ENCODE data around the gene PTBP1. TPM values are rescaled to one million over a fixed set of nuclear protein-coding genes. Genes with fewer than 3 reads are reported as not detected.
A peak's percentile ranks its signal among the peaks of the same experiment; 100 is the strongest.

The PTBP1 gene
- total and polyA plus RNA-seq, 9 of the 15 experiments (the other 6 are each of a cell fraction or from before 2014, with no cell fraction given), result 14.0 to 759 (median 234) TPM

- Histone ChIP-seq H3K4me2 (ENCODE audit: insufficient read depth, low read length) (no peak overlapping the region), H3K9me3 (replicated peaks; ENCODE audit: control insufficient read depth, insufficient read depth, low read depth, low read length) (no peaks in the 10 kb centered on the region), H3K27ac (ENCODE audit: extremely low read depth, low read depth, low read length) (no peak overlapping the region), H3K9ac (ENCODE audit: insufficient read depth in 1 of 2, low read depth in 2 of 2, low read length in 2 of 2) (no peak overlapping the region), H3K4me1 (replicated peaks in 1 of 2; ENCODE audit: control insufficient read depth in 2 of 2, insufficient read depth in 2 of 2, low read length in 2 of 2) (peaks cover 15 to 70% of the 10 kb centered on the region in 2 experiments), H3K27me3 (ENCODE audit: control insufficient read depth in 2 of 2, insufficient read depth in 2 of 2, low read length in 2 of 2) (no peaks in the 10 kb centered on the region), H3K79me2 (ENCODE audit: control insufficient read depth, insufficient read depth, low read length) (peaks cover 14% of the 10 kb centered on the region; the same call in 2 of the 3 replicates), H3K36me3 (ENCODE audit: control insufficient read depth, insufficient read depth, low read length) (no peaks in the 10 kb centered on the region), H3K4me3 (no peak overlapping the region), H2AFZ (ENCODE audit: low read depth, low read length) (no peak overlapping the region), H4K20me1 (replicated peaks; ENCODE audit: control insufficient read depth, insufficient read depth, low read length) (no peaks in the 10 kb centered on the region), H3K9me1 (ENCODE audit: control insufficient read depth, insufficient read depth, low read length) (no peaks in the 10 kb centered on the region)
- intact Hi-C loops (cut with micrococcal nuclease) (no loop called here), in situ Hi-C loops (cut with MboI) (no loop called here)
- no peak for DNase-seq (ENCODE audit: extremely low read depth in 1 of 4, low spot score in 3 of 4)
- no TSS peak for BruUV-seq (replicated peaks)
- CTCF ChIA-PET (ENCODE audit: low intra/inter-chr PET ratio), result no interaction called here
- POLR2A ChIA-PET, result interaction anchor here (0.7 to 1.1 kb wide), 4 partner anchors 15 to 56 kb away, joined by 3 to 4 read pairs (median 4); partner anchors contain the start of gene PRTN3
- no peak for FAIRE-seq
- TF ChIP-seq ZNF121 (CRISPR knock-in tag; conservative IDR thresholded peaks at IDR 0.05) (peak; percentile 96), ZNF609 (CRISPR knock-in tag; IDR thresholded peaks at IDR 0.05; ENCODE audit: borderline replicate concordance) (no peak), BCOR (IDR thresholded peaks at IDR 0.05) (peak; percentile 42; the same call in 1 of the 2 replicates)
- ATAC-seq, result no peak
- WGBS (ENCODE audit: insufficient coverage, low coverage, missing lambda C conversion rate), result 79% methylated on average over 18 of the region's 19 CpGs
These were observed 28.8 kb downstream of the PTBP1 start for GRCh38 chr19:825897-826644.

Data from K562 (cell line).